Neural cell (in vitro differentiated cells): ENCODE data around the gene MAML2. TPM values are rescaled to one million over a fixed set of nuclear protein-coding genes. Genes with fewer than 3 reads are reported as not detected.

Experiments used
- H2AFZ ChIP-seq: fragments of 200-600, 300-800 bp; sonication (generic), shearing (Covaris generic); 2 replicates; pipeline ENCODE4 v1.6.0; 2014; ENCODE audit warnings: low read depth, mild to moderate bottlenecking, antibody characterized with exemption, low read length, moderate library complexity
- H3F3A ChIP-seq: fragments of 200-600 bp; shearing (Covaris generic); 2 replicates; pipeline ENCODE4 v1.6.1; 2016; ENCODE audit warnings: mild to moderate bottlenecking, moderate library complexity, mixed read lengths, antibody characterized with exemption, low read length; ENCODE audit not compliant: insufficient read depth, poor library complexity, severe bottlenecking
- H3K27ac ChIP-seq: fragments of 200-600, 300-800 bp; sonication (generic), shearing (Covaris generic); 2 replicates; pipeline ENCODE4 v1.5.1; 2014; ENCODE audit warnings: mild to moderate bottlenecking, low read length, moderate library complexity
- H3K27me3 ChIP-seq: fragments of 300-800, 200-600 bp; sonication (generic), shearing (Covaris generic); 2 replicates; pipeline ENCODE4 v1.6.0; 2014; ENCODE audit warnings: mild to moderate bottlenecking, low read depth, low read length, moderate library complexity; ENCODE audit not compliant: insufficient read depth
- H3K36me3 ChIP-seq: fragments of 300-800, 200-600 bp; sonication (generic), shearing (Covaris generic); 2 replicates; pipeline ENCODE4 v1.5.1; 2014; ENCODE audit warnings: mild to moderate bottlenecking, antibody characterized with exemption, low read length, moderate library complexity; ENCODE audit not compliant: insufficient read depth
- H3K4me2 ChIP-seq: fragments of 300-800, 200-600 bp; sonication (generic), shearing (Covaris generic); 2 replicates; pipeline ENCODE4 v1.6.0; 2014; ENCODE audit warnings: mild to moderate bottlenecking, low read length
- H3K4me3 ChIP-seq: fragments of 300-800, 200-600 bp; sonication (generic), shearing (Covaris generic); 2 replicates; pipeline ENCODE4 v1.5.1; 2014; ENCODE audit warnings: mild to moderate bottlenecking, low read length, moderate library complexity
- H3K79me2 ChIP-seq: fragments of 200-600 bp; shearing (Covaris generic); replicated peaks from 2 replicates; pipeline ENCODE4 v1.6.0; 2014; ENCODE audit warnings: mild to moderate bottlenecking, low read length, moderate library complexity; ENCODE audit not compliant: insufficient read depth
- H3K9ac ChIP-seq: fragments of 300-800, 200-600 bp; sonication (generic), shearing (Covaris generic); 2 replicates; pipeline ENCODE4 v1.6.1; 2016; ENCODE audit warnings: mild to moderate bottlenecking, low read length, mixed read lengths
- H3K9me2 ChIP-seq: fragments of 200-600 bp; shearing (Covaris generic); 2 replicates; pipeline ENCODE4 v1.6.1; 2016; ENCODE audit warnings: mild to moderate bottlenecking, low read length, mixed read lengths; ENCODE audit not compliant: insufficient read depth
- H3K9me3 ChIP-seq: fragments of 200-600, 300-800 bp; sonication (generic), shearing (Covaris generic); 2 replicates; pipeline ENCODE4 v1.6.1; 2016; ENCODE audit warnings: mild to moderate bottlenecking, mixed run types, low read length, moderate library complexity, mixed read lengths
- H4K20me1 ChIP-seq: fragments of 200-600 bp; shearing (Covaris generic); 2 replicates; pipeline ENCODE4 v1.6.1; 2016; ENCODE audit warnings: mild to moderate bottlenecking, mixed run types; ENCODE audit not compliant: insufficient read depth
- CTCF ChIP-seq: fragments of 450-650 bp; IDR thresholded peaks from 2 replicates; pipeline ENCODE4 v1.5.1; 2014; ENCODE audit warnings: antibody characterized with exemption, mild to moderate bottlenecking, moderate library complexity; ENCODE audit not compliant: poor library complexity, severe bottlenecking
- EP300 ChIP-seq: fragments of 450-650 bp; conservative IDR thresholded peaks from 2 replicates; pipeline ENCODE4 v1.6.1; 2014; ENCODE audit warnings: antibody characterized with exemption, mild to moderate bottlenecking, moderate library complexity; ENCODE audit not compliant: poor library complexity, severe bottlenecking
- EZH2 ChIP-seq: fragments of 200-600, 300-800 bp; shearing (Covaris generic), sonication (generic); IDR thresholded peaks from 2 replicates; pipeline ENCODE4 v1.6.1; 2014; ENCODE audit warnings: antibody characterized with exemption, low read length, borderline replicate concordance, mild to moderate bottlenecking; ENCODE audit not compliant: insufficient read depth, poor library complexity, severe bottlenecking
- MXI1 ChIP-seq: fragments of 450-650 bp; conservative IDR thresholded peaks from 2 replicates; pipeline ENCODE4 v1.6.1; 2014; ENCODE audit warnings: antibody characterized with exemption, mild to moderate bottlenecking; ENCODE audit not compliant: poor library complexity, severe bottlenecking
- POLR2AphosphoS5 ChIP-seq: IDR thresholded peaks from 2 replicates; pipeline ENCODE4 v1.6.1; 2012
- RAD21 ChIP-seq: fragments of 450-650 bp; conservative IDR thresholded peaks from 2 replicates; pipeline ENCODE4 v1.6.1; 2014; ENCODE audit warnings: antibody characterized with exemption, mild to moderate bottlenecking, moderate library complexity
- REST ChIP-seq: IDR thresholded peaks from 2 replicates; pipeline ENCODE4 v1.6.1; 2012; ENCODE audit warnings: borderline replicate concordance
- SMC3 ChIP-seq: fragments of 450-650 bp; conservative IDR thresholded peaks from 2 replicates; pipeline ENCODE4 v1.6.1; 2014; ENCODE audit warnings: antibody characterized with exemption, mild to moderate bottlenecking, moderate library complexity; ENCODE audit not compliant: poor library complexity
- TAF1 ChIP-seq: IDR thresholded peaks from 2 replicates; pipeline ENCODE4 v1.6.1; 2012; ENCODE audit warnings: low read depth
- polyA plus RNA-seq: library from polyadenylated mRNA; depleted of rRNA; stranded (reverse); fragments of >200 nt; gene quantifications from 2 replicates; pipeline ENCODE4 v1.2.3, GENCODE V29; 2014

MAML2 gene
- polyA plus RNA-seq, 1 donor from 2014 or later: 3.6 TPM

GRCh38 chr11:96238563-96239135 is 104.3 kb downstream of the MAML2 start:
- H4K20me1 ChIP-seq: no peaks in the 10 kb centered on the region
- H3K4me3 ChIP-seq: no peak overlapping the region
- no peaks in the 10 kb centered on the region for H3F3A ChIP-seq
- TF ChIP-seq RAD21 (no peak), REST (no peak), TAF1 (no peak), SMC3 (no peak), POLR2AphosphoS5 (no peak), EP300 (no peak), MXI1 (no peak), EZH2 (no peak), CTCF (no peak)
- H3K9me2 ChIP-seq: no peaks in the 10 kb centered on the region
- no peaks in the 10 kb centered on the region for H3K36me3 ChIP-seq
- no peak overlapping the region for H3K27ac ChIP-seq
- H3K4me2 ChIP-seq: no peak overlapping the region
- no peaks in the 10 kb centered on the region for H3K9me3 ChIP-seq
- no peak overlapping the region for H3K9ac ChIP-seq
- no peak overlapping the region for H2AFZ ChIP-seq
- no peaks in the 10 kb centered on the region for H3K27me3 ChIP-seq
- no peaks in the 10 kb centered on the region for H3K79me2 ChIP-seq

- TF ChIP-seq SMC3: no peak
- no peak for TF ChIP-seq EZH2
- no peaks in the 10 kb centered on the region for H4K20me1 ChIP-seq
- no peak overlapping the region for H3K27ac ChIP-seq
- no peaks in the 10 kb centered on the region for H3K27me3 ChIP-seq
- H3F3A ChIP-seq: no peaks in the 10 kb centered on the region
- no peak overlapping the region for H3K4me3 ChIP-seq
- H2AFZ ChIP-seq: no peak overlapping the region
- H3K79me2 ChIP-seq: no peaks in the 10 kb centered on the region
- no peak overlapping the region for H3K4me2 ChIP-seq
- no peaks in the 10 kb centered on the region for H3K9me2 ChIP-seq
- no peaks in the 10 kb centered on the region for H3K36me3 ChIP-seq
- H3K9ac ChIP-seq: no peak overlapping the region
- no peaks in the 10 kb centered on the region for H3K9me3 ChIP-seq
These were observed 105.2 kb downstream of the MAML2 start for GRCh38 chr11:96237766-96238266.
